WTC11 (cell line): ENCODE data around the gene LRFN2. TPM values are rescaled to one million over a fixed set of nuclear protein-coding genes. Genes with fewer than 3 reads are reported as not detected.

Experiments
- ATAC-seq: fragments of 200-7000 bp; cut with Tn5 transposase; 2 replicates; pipeline ENCODE4 v1.10.0; 2021; ENCODE audit warnings: mild to moderate bottlenecking, moderate library complexity
- CTCF ChIA-PET: fragments of 300-600 bp; sonication (Branson Sonifier 250); formaldehyde crosslinking; loops from one replicate; lab custom pipeline; 2021; ENCODE audit warnings: antibody characterized with exemption; lab: Charles Lee
- POLR2A ChIA-PET: fragments of 350-600 bp; sonication (Branson Sonifier 250); formaldehyde crosslinking; loops from one replicate; lab custom pipeline; 2021; ENCODE audit warnings: antibody characterized with exemption; lab: Charles Lee
- DNase-seq: peaks from one replicate; pipeline ENCODE4 v3.0.0; 2021; ENCODE audit warnings: low spot score
- H3K27ac Mint-ChIP-seq: 2 replicates; pipeline ENCODE4 v1.8.0; 2021; ENCODE audit warnings: mixed read lengths
- H3K27me3 Mint-ChIP-seq: 2 replicates; pipeline ENCODE4 v1.8.0; 2021; ENCODE audit warnings: low read depth, mild to moderate bottlenecking, moderate library complexity, mixed read lengths
- H3K36me3 Mint-ChIP-seq: 2 replicates; pipeline ENCODE4 v1.8.0; 2021; ENCODE audit warnings: mixed read lengths
- H3K4me1 Mint-ChIP-seq: 2 replicates; pipeline ENCODE4 v1.8.0; 2022; ENCODE audit warnings: mixed read lengths
- H3K4me3 Mint-ChIP-seq: 2 replicates; pipeline ENCODE4 v1.8.0; 2021; ENCODE audit warnings: mild to moderate bottlenecking, moderate library complexity, mixed read lengths
- H3K9me3 Mint-ChIP-seq: 2 replicates; pipeline ENCODE4 v1.8.0; 2021; ENCODE audit warnings: mixed read lengths
- ELF4 ChIP-seq: sonication (generic); formaldehyde crosslinking; IDR thresholded peaks from 2 replicates; pipeline ENCODE4 v1.8.1; 2022; ENCODE audit warnings: low read depth, mild to moderate bottlenecking, moderate library complexity, missing genetic modification reagents
- FOXP1 ChIP-seq: sonication (generic); formaldehyde crosslinking; IDR thresholded peaks from 2 replicates; pipeline ENCODE4 v1.8.0; 2022; ENCODE audit warnings: missing genetic modification reagents, mild to moderate bottlenecking, moderate library complexity, borderline replicate concordance
- GABPB1 ChIP-seq: sonication (generic); formaldehyde crosslinking; IDR thresholded peaks from 2 replicates; pipeline ENCODE4 v1.8.1; 2023; ENCODE audit warnings: mild to moderate bottlenecking, missing genetic modification reagents
- NR2C2 ChIP-seq: sonication (generic); formaldehyde crosslinking; IDR thresholded peaks from 2 replicates; pipeline ENCODE4 v1.8.0; 2022; ENCODE audit warnings: mild to moderate bottlenecking, missing genetic modification reagents
- SOX15 ChIP-seq: fragments of 250-450 bp; sonication (Bioruptor Pico); IDR thresholded peaks from 2 replicates; pipeline ENCODE4 v1.9.0; 2021; ENCODE audit warnings: mild to moderate bottlenecking
- ZNF263 ChIP-seq: sonication (generic); formaldehyde crosslinking; IDR thresholded peaks from 2 replicates; pipeline ENCODE4 v1.8.1; 2022; ENCODE audit warnings: low read depth, mild to moderate bottlenecking, moderate library complexity, missing genetic modification reagents
- total RNA-seq: library from RNA; stranded (reverse); gene quantifications from 3 replicates; pipeline ENCODE4 v1.2.3, GENCODE V29; 2021
- TF ChIP-seq, protein P1 (sequence below): fragments of 250-450 bp; sonication (Bioruptor Pico); IDR thresholded peaks from 2 replicates; pipeline ENCODE4 v1.9.0; 2021; ENCODE audit warnings: moderate library complexity, mild to moderate bottlenecking, inconsistent platforms, borderline replicate concordance
- TF ChIP-seq, protein P2 (sequence below): sonication (generic); formaldehyde crosslinking; IDR thresholded peaks from 2 replicates; pipeline ENCODE4 v1.8.0; 2022; ENCODE audit warnings: mild to moderate bottlenecking, missing genetic modification reagents
- TF ChIP-seq, protein P3 (sequence below): sonication (generic); formaldehyde crosslinking; IDR thresholded peaks from 2 replicates; pipeline ENCODE4 v1.8.0; 2023; ENCODE audit warnings: mild to moderate bottlenecking, missing genetic modification reagents
- TF ChIP-seq, protein P4 (sequence below): sonication (generic); formaldehyde crosslinking; IDR thresholded peaks from 2 replicates; pipeline ENCODE4 v1.8.0; 2022; ENCODE audit warnings: mild to moderate bottlenecking, missing genetic modification reagents
- TF ChIP-seq, protein P5 (sequence below): sonication (generic); formaldehyde crosslinking; IDR thresholded peaks from 2 replicates; pipeline ENCODE4 v1.8.1; 2023; ENCODE audit warnings: mild to moderate bottlenecking, missing genetic modification reagents
- TF ChIP-seq, protein P6 (sequence below): sonication (generic); formaldehyde crosslinking; IDR thresholded peaks from 2 replicates; pipeline ENCODE4 v1.8.1; 2022; ENCODE audit warnings: low read depth, missing genetic modification reagents, borderline replicate concordance
- TF ChIP-seq, protein P7 (sequence below): fragments of 250-450 bp; sonication (Bioruptor Pico); IDR thresholded peaks from 2 replicates; pipeline ENCODE4 v1.9.0; 2021; ENCODE audit warnings: mild to moderate bottlenecking

The LRFN2 gene
- total RNA-seq, 1 experiment from 2014 or later: 1.6 TPM

DNA sequence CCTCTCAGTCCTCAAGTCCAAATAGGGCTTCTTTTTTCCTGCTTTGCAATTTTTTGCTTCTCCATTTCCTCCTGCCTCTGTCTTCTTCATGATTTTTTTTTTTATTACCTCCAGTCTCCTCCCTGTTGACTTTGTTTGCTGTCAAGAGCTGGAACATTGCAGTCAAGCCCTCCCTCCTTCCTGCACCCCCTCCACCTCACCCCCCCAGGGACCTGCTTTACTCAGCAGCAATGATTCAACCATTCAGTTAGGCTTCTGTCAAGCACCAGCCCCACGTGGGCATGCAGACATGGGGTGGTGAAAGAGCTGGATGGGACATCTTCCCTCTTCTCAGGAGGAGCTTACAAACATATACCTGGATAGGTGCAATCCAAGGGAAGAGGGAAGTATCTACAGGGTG is 142.4 kb downstream of the LRFN2 start:
- Mint-ChIP-seq H3K4me3 (no peak overlapping the region), H3K27ac (no peak overlapping the region; the same call in 1 of the 2 replicates), H3K27me3 (peaks cover 5% of the 10 kb centered on the region), H3K36me3 (no peaks in the 10 kb centered on the region), H3K9me3 (no peaks in the 10 kb centered on the region)
- POLR2A ChIA-PET: no interaction called here
- no peak for ATAC-seq
- TF ChIP-seq GABPB1 (CRISPR knock-in tag) (no peak), ELF4 (no peak), SOX15 (CRISPR knock-in tag) (no peak), NR2C2 (CRISPR knock-in tag) (no peak)
- TF ChIP-seq, protein P1, sequence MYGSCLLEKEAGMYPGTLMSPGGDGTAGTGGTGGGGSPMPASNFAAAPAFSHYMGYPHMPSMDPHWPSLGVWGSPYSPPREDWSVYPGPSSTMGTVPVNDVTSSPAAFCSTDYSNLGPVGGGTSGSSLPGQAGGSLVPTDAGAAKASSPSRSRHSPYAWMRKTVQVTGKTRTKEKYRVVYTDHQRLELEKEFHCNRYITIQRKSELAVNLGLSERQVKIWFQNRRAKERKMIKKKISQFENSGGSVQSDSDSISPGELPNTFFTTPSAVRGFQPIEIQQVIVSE (CRISPR knock-in tag): no peak
- TF ChIP-seq, protein P2, sequence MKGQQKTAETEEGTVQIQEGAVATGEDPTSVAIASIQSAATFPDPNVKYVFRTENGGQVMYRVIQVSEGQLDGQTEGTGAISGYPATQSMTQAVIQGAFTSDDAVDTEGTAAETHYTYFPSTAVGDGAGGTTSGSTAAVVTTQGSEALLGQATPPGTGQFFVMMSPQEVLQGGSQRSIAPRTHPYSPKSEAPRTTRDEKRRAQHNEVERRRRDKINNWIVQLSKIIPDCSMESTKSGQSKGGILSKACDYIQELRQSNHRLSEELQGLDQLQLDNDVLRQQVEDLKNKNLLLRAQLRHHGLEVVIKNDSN (CRISPR knock-in tag): no peak
- TF ChIP-seq, all 79 proteins: peak for 0
- no peak for DNase-seq
- CTCF ChIA-PET: interaction anchor here (0.7 to 1.4 kb wide), 3 partner anchors 114 to 872 kb away, joined by 3 to 6 read pairs (median 4); no protein-coding TSS in a partner anchor
- peaks cover 33% of the 10 kb centered on the region for H3K4me1 Mint-ChIP-seq

DNA sequence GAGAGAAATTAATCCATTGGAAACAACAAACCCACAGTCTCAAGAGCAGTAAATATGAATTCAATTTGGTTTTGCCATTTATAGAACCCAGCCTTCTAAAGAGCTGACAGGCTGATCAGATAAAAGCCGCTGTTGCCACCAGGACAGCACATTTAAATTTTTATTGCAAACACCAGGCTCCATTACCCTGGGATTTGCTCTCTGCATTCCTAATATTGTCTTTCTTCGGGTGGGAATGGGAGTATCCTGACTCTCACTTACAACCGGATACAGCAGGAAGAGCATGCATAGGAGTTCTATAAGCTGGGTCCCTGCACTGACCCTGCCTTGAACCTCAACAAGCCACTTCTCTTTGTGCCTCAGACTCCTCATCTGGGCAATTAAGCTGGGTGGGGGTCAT is 142.9 kb downstream of the LRFN2 start:
- H3K27ac Mint-ChIP-seq: peak overlapping the region; percentile 4; the same call in 1 of the 2 replicates
- CTCF ChIA-PET: interaction anchor here (1.0 to 1.4 kb wide), 3 partner anchors 114 to 116 kb away, joined by 3 to 6 read pairs (median 4); no protein-coding TSS in a partner anchor

More for the DNA sequence above, 142.9 kb downstream of the LRFN2 start:
- Mint-ChIP-seq H3K4me3 (no peak overlapping the region), H3K27me3 (peaks cover 5% of the 10 kb centered on the region), H3K36me3 (no peaks in the 10 kb centered on the region), H3K4me1 (peaks cover 38% of the 10 kb centered on the region), H3K9me3 (no peaks in the 10 kb centered on the region)
- POLR2A ChIA-PET: no interaction called here
- ATAC-seq (peak; percentile 56), DNase-seq (no peak)
- TF ChIP-seq, protein P3, sequence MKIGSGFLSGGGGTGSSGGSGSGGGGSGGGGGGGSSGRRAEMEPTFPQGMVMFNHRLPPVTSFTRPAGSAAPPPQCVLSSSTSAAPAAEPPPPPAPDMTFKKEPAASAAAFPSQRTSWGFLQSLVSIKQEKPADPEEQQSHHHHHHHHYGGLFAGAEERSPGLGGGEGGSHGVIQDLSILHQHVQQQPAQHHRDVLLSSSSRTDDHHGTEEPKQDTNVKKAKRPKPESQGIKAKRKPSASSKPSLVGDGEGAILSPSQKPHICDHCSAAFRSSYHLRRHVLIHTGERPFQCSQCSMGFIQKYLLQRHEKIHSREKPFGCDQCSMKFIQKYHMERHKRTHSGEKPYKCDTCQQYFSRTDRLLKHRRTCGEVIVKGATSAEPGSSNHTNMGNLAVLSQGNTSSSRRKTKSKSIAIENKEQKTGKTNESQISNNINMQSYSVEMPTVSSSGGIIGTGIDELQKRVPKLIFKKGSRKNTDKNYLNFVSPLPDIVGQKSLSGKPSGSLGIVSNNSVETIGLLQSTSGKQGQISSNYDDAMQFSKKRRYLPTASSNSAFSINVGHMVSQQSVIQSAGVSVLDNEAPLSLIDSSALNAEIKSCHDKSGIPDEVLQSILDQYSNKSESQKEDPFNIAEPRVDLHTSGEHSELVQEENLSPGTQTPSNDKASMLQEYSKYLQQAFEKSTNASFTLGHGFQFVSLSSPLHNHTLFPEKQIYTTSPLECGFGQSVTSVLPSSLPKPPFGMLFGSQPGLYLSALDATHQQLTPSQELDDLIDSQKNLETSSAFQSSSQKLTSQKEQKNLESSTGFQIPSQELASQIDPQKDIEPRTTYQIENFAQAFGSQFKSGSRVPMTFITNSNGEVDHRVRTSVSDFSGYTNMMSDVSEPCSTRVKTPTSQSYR (CRISPR knock-in tag): no peak
- TF ChIP-seq FOXP1 (no peak), ZNF263 (no peak)
- TF ChIP-seq, protein P1 (CRISPR knock-in tag): no peak
- TF ChIP-seq, protein P4, sequence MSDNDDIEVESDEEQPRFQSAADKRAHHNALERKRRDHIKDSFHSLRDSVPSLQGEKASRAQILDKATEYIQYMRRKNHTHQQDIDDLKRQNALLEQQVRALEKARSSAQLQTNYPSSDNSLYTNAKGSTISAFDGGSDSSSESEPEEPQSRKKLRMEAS (CRISPR knock-in tag): no peak
- TF ChIP-seq, protein P5, sequence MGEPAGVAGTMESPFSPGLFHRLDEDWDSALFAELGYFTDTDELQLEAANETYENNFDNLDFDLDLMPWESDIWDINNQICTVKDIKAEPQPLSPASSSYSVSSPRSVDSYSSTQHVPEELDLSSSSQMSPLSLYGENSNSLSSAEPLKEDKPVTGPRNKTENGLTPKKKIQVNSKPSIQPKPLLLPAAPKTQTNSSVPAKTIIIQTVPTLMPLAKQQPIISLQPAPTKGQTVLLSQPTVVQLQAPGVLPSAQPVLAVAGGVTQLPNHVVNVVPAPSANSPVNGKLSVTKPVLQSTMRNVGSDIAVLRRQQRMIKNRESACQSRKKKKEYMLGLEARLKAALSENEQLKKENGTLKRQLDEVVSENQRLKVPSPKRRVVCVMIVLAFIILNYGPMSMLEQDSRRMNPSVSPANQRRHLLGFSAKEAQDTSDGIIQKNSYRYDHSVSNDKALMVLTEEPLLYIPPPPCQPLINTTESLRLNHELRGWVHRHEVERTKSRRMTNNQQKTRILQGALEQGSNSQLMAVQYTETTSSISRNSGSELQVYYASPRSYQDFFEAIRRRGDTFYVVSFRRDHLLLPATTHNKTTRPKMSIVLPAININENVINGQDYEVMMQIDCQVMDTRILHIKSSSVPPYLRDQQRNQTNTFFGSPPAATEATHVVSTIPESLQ: no peak
- TF ChIP-seq, protein P6, sequence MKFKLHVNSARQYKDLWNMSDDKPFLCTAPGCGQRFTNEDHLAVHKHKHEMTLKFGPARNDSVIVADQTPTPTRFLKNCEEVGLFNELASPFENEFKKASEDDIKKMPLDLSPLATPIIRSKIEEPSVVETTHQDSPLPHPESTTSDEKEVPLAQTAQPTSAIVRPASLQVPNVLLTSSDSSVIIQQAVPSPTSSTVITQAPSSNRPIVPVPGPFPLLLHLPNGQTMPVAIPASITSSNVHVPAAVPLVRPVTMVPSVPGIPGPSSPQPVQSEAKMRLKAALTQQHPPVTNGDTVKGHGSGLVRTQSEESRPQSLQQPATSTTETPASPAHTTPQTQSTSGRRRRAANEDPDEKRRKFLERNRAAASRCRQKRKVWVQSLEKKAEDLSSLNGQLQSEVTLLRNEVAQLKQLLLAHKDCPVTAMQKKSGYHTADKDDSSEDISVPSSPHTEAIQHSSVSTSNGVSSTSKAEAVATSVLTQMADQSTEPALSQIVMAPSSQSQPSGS (CRISPR knock-in tag): no peak
- TF ChIP-seq, protein P7, sequence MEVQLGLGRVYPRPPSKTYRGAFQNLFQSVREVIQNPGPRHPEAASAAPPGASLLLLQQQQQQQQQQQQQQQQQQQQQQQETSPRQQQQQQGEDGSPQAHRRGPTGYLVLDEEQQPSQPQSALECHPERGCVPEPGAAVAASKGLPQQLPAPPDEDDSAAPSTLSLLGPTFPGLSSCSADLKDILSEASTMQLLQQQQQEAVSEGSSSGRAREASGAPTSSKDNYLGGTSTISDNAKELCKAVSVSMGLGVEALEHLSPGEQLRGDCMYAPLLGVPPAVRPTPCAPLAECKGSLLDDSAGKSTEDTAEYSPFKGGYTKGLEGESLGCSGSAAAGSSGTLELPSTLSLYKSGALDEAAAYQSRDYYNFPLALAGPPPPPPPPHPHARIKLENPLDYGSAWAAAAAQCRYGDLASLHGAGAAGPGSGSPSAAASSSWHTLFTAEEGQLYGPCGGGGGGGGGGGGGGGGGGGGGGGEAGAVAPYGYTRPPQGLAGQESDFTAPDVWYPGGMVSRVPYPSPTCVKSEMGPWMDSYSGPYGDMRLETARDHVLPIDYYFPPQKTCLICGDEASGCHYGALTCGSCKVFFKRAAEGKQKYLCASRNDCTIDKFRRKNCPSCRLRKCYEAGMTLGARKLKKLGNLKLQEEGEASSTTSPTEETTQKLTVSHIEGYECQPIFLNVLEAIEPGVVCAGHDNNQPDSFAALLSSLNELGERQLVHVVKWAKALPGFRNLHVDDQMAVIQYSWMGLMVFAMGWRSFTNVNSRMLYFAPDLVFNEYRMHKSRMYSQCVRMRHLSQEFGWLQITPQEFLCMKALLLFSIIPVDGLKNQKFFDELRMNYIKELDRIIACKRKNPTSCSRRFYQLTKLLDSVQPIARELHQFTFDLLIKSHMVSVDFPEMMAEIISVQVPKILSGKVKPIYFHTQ (CRISPR knock-in tag): no peak
